Kidney (tissue), 14 donors: ENCODE results near the gene CHD9. TPM values are rescaled to one million over a fixed set of nuclear protein-coding genes. Genes with fewer than 3 reads are reported as not detected.

ENCODE experiments used
- DNase-seq, 5 donors: peaks; one replicate each; pipeline ENCODE4 v3.0.0-alpha.2; 2013 to 2020
- FAIRE-seq: peaks from 2 replicates; lab custom pipeline; 2012; peaks lifted over from hg19 to GRCh38; lab: Jason Lieb, UNC
- H3K27ac ChIP-seq, 2 donors: one replicate each; pipeline ENCODE4 v1.7.0; 2013; ENCODE audit warnings: low read depth in 2 of 2, low read length in 2 of 2, inconsistent platforms in 1 of 2
- H3K27me3 ChIP-seq: one replicate; pipeline ENCODE4 v1.7.1; 2013; ENCODE audit warnings: low read length, inconsistent platforms; ENCODE audit not compliant: control insufficient read depth, insufficient read depth
- H3K36me3 ChIP-seq, 3 donors: one replicate each; pipeline versions ENCODE4 v1.7.0 to v1.7.1; 2013; ENCODE audit warnings: low read length in 3 of 3, control low read depth in 1 of 3, inconsistent platforms in 1 of 3; ENCODE audit not compliant: insufficient read depth in 3 of 3, control insufficient read depth in 2 of 3
- H3K4me1 ChIP-seq, 3 donors: one replicate each; pipeline versions ENCODE4 v1.7.0 to v1.7.1; 2013; ENCODE audit warnings: low read length in 3 of 3, inconsistent platforms in 1 of 3, low read depth in 1 of 3; ENCODE audit not compliant: control insufficient read depth in 2 of 3, insufficient read depth in 2 of 3
- H3K4me3 ChIP-seq, 3 donors: one replicate each; pipeline versions ENCODE4 v1.7.0 to v1.8.1; 2013; ENCODE audit warnings: low read length in 3 of 3, control low read depth in 1 of 3, inconsistent platforms in 1 of 3
- H3K9ac ChIP-seq, 3 donors: one replicate each; pipeline versions ENCODE4 v1.7.0 to v1.7.1; 2013; ENCODE audit warnings: low read length in 3 of 3, control low read depth in 1 of 3, inconsistent platforms in 1 of 3
- H3K9me3 ChIP-seq, 3 donors: one replicate each; pipeline versions ENCODE4 v1.7.0 to v1.7.1; 2013; ENCODE audit warnings: low read length in 3 of 3, control low read depth in 1 of 3, inconsistent platforms in 1 of 3; ENCODE audit not compliant: control insufficient read depth in 2 of 3, insufficient read depth in 1 of 3
- CTCF ChIP-seq: IDR thresholded peaks from 3 replicates; pipeline ENCODE4 v1.5.1; 2012; ENCODE audit warnings: mild to moderate bottlenecking, moderate library complexity, borderline replicate concordance; ENCODE audit not compliant: insufficient read depth; ENCODE audit errors: extremely low read depth
- intact Hi-C: fragments of 100-400 bp; cut with DNase I; formaldehyde crosslinking; loops from one replicate; pipeline ENCODE4 v1.11.1; 2022
- polyA plus RNA-seq: library from polyadenylated mRNA; stranded (reverse); fragments of 350-450 nt; fragmentation: Illumina TruSeq; extraction: RNeasy Lipid Tissue Mini Kit (QIAGEN cat#74804); gene quantifications from one replicate; pipeline ENCODE4 v1.2.3, GENCODE V29; 2014; ENCODE audit warnings: low read depth, low replicate concordance; ENCODE audit not compliant: insufficient read depth
- total RNA-seq: library from RNA; stranded (reverse); fragmentation: NEBNext Ultra II Directional; extraction: Animal tissue kit (Norgen Biotek cat#: 25700); gene quantifications from one replicate; pipeline ENCODE4 v1.2.1, GENCODE V29; 2021
- donor health status: control.
- donor health status: control.
- donor health status: control.
- donor health status: control.
- donor health status: control.
- donor health status: DM: yes; HTN: yes; CAD: no.
- donor health status: Normal renal cell carcinoma (clear cell type).

Gene CHD9
- total and polyA plus RNA-seq, 2 donors from 2014 or later: 9.4 to 83.7 TPM

GRCh38 chr16:53083119-53083518 is 28.3 kb downstream of the CHD9 start:
- Histone ChIP-seq H3K4me1 (peaks cover 2 to 32% (median 15%) of the 10 kb centered on the region in 3 donors), H3K36me3 (no peaks in the 10 kb centered on the region), H3K27ac (no peak overlapping the region), H3K27me3 (no peaks in the 10 kb centered on the region), H3K4me3 (no peak overlapping the region), H3K9ac (no peak overlapping the region), H3K9me3 (no peaks in the 10 kb centered on the region)
- FAIRE-seq (no peak), DNase-seq (no peak)
- no peak for TF ChIP-seq CTCF
- intact Hi-C loops: no loop called here

- Histone ChIP-seq H3K4me1 (peaks cover 2 to 32% (median 13%) of the 10 kb centered on the region in 3 donors), H3K4me3 (no peak overlapping the region)
- FAIRE-seq: no peak
Observed at GRCh38 chr16:53084141-53084541, 29.4 kb downstream of the CHD9 start.

GRCh38 chr16:53084746-53085334 is 30.0 kb downstream of the CHD9 start:
- no peak overlapping the region for H3K4me3 ChIP-seq
- no peaks in the 10 kb centered on the region for H3K27me3 ChIP-seq
- intact Hi-C loops: no loop called here
- H3K4me1 ChIP-seq: peaks cover 2 to 29% (median 15%) of the 10 kb centered on the region in 3 donors
- H3K36me3 ChIP-seq: no peaks in the 10 kb centered on the region
- H3K27ac ChIP-seq: peak overlapping the region in 1 of 2 donors; percentile 78
- no peaks in the 10 kb centered on the region for H3K9me3 ChIP-seq
- FAIRE-seq: no peak
- DNase-seq: no peak
- H3K9ac ChIP-seq: peak overlapping the region in 1 of 3 donors; percentile 7
- TF ChIP-seq CTCF: no peak

More at GRCh38 chr16:53084141-53084541, 29.4 kb downstream of the CHD9 start:
- intact Hi-C loops: no loop called here
- Histone ChIP-seq H3K9me3 (no peaks in the 10 kb centered on the region), H3K9ac (no peak overlapping the region), H3K27ac (no peak overlapping the region), H3K36me3 (no peaks in the 10 kb centered on the region), H3K27me3 (no peaks in the 10 kb centered on the region)
- DNase-seq: no peak
- no peak for TF ChIP-seq CTCF
